KMS-11 (cell line): ENCODE results near the gene P2RX3.
"Not testable (repeated sequence)": the region's sequence is repeated elsewhere in the genome, so short reads cannot be mapped to it uniquely, and the experiment has no call there.

Experiments
- H2AFZ ChIP-seq: fragments of 200-600 bp; sonication (generic); 2 replicates; pipeline ENCODE4 v1.6.1; 2016; ENCODE audit warnings: antibody characterized with exemption, mixed run types, low read depth
- H3K27ac ChIP-seq: fragments of 200-600 bp; sonication (generic); 2 replicates; pipeline ENCODE4 v1.6.1; 2016; ENCODE audit warnings: mild to moderate bottlenecking, mixed run types
- H3K27me3 ChIP-seq: fragments of 200-600 bp; sonication (generic); 2 replicates; pipeline ENCODE4 v1.6.1; 2017; ENCODE audit warnings: mild to moderate bottlenecking, low read depth, mixed run types, moderate library complexity; ENCODE audit not compliant: insufficient read depth
- H3K36me3 ChIP-seq: fragments of 200-600 bp; sonication (generic); 2 replicates; pipeline ENCODE4 v1.6.1; 2017; ENCODE audit warnings: mild to moderate bottlenecking, mixed run types; ENCODE audit not compliant: insufficient read depth
- H3K4me1 ChIP-seq: fragments of 200-600 bp; sonication (generic); 2 replicates; pipeline ENCODE4 v1.6.1; 2016; ENCODE audit warnings: mild to moderate bottlenecking, low read depth, mixed run types; ENCODE audit not compliant: poor library complexity, severe bottlenecking
- H3K4me2 ChIP-seq: fragments of 200-600 bp; sonication (generic); 2 replicates; pipeline ENCODE4 v1.7.0; 2016; ENCODE audit warnings: mild to moderate bottlenecking, mixed run types
- H3K4me3 ChIP-seq: fragments of 200-600 bp; sonication (generic); IDR thresholded peaks from 2 replicates; pipeline ENCODE4 v1.6.1; 2017; ENCODE audit warnings: low read depth, low read length, mixed read lengths; ENCODE audit not compliant: insufficient read depth
- H3K79me2 ChIP-seq: fragments of 200-600 bp; sonication (generic); 2 replicates; pipeline ENCODE4 v1.6.1; 2016; ENCODE audit warnings: low read depth, mixed run types; ENCODE audit not compliant: insufficient read depth
- H3K9ac ChIP-seq: fragments of 200-600 bp; sonication (generic); 2 replicates; pipeline ENCODE4 v1.6.1; 2016; ENCODE audit warnings: mild to moderate bottlenecking, mixed run types
- H4K20me1 ChIP-seq: fragments of 200-600 bp; sonication (generic); 2 replicates; pipeline ENCODE4 v1.6.1; 2016; ENCODE audit warnings: mild to moderate bottlenecking, mixed run types; ENCODE audit not compliant: insufficient read depth
- TF ChIP-seq, protein P1 (sequence below): fragments of 200-600 bp; sonication (generic); conservative IDR thresholded peaks from 2 replicates; pipeline ENCODE4 v1.6.1; 2017; ENCODE audit warnings: low read depth, mild to moderate bottlenecking, antibody characterized with exemption, low read length, moderate library complexity, mixed read lengths

P2RX3 gene

DNA sequence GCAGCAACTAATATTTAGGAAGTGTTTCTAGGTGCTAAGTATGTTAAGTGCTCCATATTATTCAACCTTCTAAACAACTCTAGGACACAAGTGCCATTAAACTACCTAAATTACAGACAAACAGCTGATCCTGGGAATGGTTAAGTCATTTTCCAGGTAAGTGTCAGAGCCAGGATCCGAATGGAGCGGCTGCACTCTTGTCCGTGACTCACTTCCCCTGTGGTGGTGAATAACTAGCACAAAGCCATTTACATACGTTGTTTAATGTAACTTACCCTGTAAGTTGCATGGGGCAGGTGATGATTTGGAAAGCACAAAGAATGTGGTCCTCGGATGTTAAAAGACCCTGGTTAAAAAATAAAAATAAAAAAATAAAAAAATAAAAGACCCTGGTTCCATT lies 61.1 kb downstream of the P2RX3 start:
- Histone ChIP-seq H3K4me3 (no peak overlapping the region), H3K79me2 (no peaks in the 10 kb centered on the region), H3K36me3 (no peaks in the 10 kb centered on the region), H4K20me1 (no peaks in the 10 kb centered on the region), H3K27ac (no peak overlapping the region), H3K9ac (no peak overlapping the region), H2AFZ (no peak overlapping the region), H3K27me3 (no peaks in the 10 kb centered on the region), H3K4me2 (no peak overlapping the region), H3K4me1 (no peaks in the 10 kb centered on the region)
- TF ChIP-seq, protein P1, sequence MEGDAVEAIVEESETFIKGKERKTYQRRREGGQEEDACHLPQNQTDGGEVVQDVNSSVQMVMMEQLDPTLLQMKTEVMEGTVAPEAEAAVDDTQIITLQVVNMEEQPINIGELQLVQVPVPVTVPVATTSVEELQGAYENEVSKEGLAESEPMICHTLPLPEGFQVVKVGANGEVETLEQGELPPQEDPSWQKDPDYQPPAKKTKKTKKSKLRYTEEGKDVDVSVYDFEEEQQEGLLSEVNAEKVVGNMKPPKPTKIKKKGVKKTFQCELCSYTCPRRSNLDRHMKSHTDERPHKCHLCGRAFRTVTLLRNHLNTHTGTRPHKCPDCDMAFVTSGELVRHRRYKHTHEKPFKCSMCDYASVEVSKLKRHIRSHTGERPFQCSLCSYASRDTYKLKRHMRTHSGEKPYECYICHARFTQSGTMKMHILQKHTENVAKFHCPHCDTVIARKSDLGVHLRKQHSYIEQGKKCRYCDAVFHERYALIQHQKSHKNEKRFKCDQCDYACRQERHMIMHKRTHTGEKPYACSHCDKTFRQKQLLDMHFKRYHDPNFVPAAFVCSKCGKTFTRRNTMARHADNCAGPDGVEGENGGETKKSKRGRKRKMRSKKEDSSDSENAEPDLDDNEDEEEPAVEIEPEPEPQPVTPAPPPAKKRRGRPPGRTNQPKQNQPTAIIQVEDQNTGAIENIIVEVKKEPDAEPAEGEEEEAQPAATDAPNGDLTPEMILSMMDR: no peak

DNA sequence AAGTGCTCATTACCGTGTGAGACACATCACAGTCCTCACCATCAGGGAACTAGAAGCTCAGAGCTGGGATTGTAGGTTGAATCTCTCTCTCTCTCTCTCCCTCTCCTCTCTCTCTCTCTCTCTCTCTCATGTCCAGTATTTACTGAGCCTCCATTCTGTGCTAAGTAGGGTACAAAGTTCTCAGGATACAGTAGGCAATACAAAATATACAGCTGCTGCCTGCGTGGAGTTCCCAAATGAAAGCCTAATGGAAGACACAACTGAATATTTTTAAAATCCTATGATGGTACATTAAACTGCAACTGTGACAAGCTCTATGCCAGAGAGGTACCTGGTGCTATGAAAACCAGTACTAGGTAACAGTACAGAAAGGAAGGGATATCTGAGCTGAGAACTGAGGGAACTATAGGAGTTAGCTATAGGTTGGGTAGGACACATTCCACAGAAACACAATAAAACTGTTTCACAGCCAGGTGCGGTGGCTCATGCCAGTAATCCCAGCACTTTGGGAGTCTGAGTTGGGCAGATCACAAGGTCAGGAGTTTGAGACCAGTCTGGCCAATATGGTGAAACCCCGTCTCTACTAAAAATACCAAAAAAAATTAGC lies 61.9 kb downstream of the P2RX3 start:
- Histone ChIP-seq H3K9ac (no peak overlapping the region), H4K20me1 (no peaks in the 10 kb centered on the region)
- TF ChIP-seq, protein P1: no peak

DNA sequence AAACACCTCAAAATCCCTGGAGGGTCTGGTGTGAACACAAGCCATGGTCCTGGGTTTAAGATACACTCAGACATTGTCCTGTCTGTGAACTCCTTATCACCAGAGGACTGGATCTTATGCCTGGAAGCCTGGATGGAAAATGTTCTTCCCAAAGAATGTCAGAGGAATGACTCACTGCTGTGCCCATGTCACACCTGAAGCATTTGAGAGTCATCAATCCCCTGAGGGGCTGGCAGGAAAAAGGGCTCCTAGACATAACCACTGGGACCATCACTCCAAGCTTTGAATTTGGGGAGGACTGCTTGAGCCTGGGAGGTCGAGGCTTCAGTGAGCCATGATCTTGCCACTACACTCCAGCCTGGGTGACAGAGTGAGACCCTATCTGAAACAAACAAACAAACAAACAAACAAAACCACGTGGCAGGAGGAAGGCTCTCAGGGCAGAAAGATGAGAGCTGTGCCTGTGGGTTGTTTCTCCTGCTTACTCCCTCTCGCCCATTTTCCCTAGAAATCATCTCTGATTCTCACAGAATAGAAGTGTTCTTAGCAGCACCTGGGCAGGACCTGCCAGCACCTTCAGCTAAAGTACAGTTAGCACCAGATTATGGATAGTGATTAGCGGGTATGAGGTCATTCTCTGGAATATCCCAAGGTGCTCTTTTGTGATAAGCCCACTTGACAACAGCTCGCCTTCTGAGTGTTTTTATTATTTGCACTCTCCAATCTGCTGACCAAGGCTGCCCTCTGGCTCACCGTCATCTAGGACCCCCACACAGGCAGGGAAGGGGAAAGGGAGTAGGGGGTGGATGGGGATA lies 64.2 kb downstream of the P2RX3 start:
- H3K27ac ChIP-seq: no peak overlapping the region

More for the DNA sequence above, 61.9 kb downstream of the P2RX3 start:
- Histone ChIP-seq H3K4me2 (no peak overlapping the region), H3K4me1 (no peaks in the 10 kb centered on the region), H3K79me2 (no peaks in the 10 kb centered on the region), H3K36me3 (no peaks in the 10 kb centered on the region), H3K27me3 (no peaks in the 10 kb centered on the region), H3K4me3 (no peak overlapping the region), H3K27ac (no peak overlapping the region), H2AFZ (no peak overlapping the region)

DNA sequence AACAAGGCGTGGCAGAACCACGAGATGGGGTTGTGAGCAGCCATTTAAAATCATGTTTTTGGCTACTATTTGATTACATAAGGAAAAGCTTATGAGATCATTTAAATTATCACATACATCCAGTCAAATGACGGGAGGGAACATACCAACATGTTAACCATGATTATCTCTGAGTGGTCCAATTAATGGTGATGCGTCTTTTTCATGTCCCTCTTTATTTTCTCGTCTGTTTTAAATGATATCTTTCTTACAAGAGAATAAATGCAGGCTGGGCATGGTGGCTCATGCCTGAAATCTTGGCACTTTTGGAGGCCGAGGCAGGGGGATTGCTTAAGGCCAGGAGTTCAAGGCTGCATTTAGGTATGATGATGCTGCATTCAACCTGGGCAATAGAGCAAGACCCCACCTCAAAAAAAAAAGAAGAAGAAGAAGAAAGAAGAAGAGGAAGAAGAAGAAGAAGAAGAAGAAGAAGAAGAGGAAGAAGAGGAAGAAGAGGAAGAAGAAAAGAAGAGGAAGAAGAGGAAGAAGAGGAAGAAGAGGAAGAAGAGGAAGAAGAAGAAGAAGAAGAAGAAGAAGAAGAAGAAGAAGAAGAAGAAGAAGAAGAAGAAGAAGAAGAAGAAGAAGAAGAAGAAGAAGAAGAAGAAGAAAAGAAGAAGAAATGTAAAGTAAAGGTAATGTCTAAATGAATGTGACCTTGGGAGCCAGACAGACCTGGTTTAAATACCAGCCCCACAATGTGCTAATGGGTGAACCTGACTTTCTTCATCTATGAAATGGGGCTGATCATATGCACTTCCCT lies 65.0 kb downstream of the P2RX3 start:
- not testable (repeated sequence) for H3K9ac ChIP-seq, H3K4me2 ChIP-seq, H3K4me1 ChIP-seq, H3K36me3 ChIP-seq, H3K79me2 ChIP-seq, H4K20me1 ChIP-seq, H3K27ac ChIP-seq, H3K27me3 ChIP-seq, H2AFZ ChIP-seq, H3K4me3 ChIP-seq

More for the DNA sequence above, 64.2 kb downstream of the P2RX3 start:
- no peak overlapping the region for H2AFZ ChIP-seq
- no peaks in the 10 kb centered on the region for H4K20me1 ChIP-seq
- no peak overlapping the region for H3K9ac ChIP-seq
- H3K4me1 ChIP-seq: no peaks in the 10 kb centered on the region
- H3K4me2 ChIP-seq: no peak overlapping the region
- TF ChIP-seq, protein P1: no peak
- no peak overlapping the region for H3K4me3 ChIP-seq
- no peaks in the 10 kb centered on the region for H3K36me3 ChIP-seq
- no peaks in the 10 kb centered on the region for H3K79me2 ChIP-seq
- H3K27me3 ChIP-seq: no peaks in the 10 kb centered on the region
